ENCODE results near the gene HCN1.

GRCh38 chr5:45509371-45509770 lies 186.8 kb downstream of the HCN1 start:
- TF ChIP-seq CTCF (IDR thresholded peaks at IDR 0.05; ENCODE audit: low read depth, low read length, poor library complexity, severe bottlenecking) (no peak), EZH2phosphoT487 (IDR thresholded peaks at IDR 0.05; ENCODE audit: borderline replicate concordance, low read length) (no peak)
